ENCODE data around the gene PDE6B.
"Not testable (repeated sequence)": the region's sequence is repeated elsewhere in the genome, so short reads cannot be mapped to it uniquely, and the experiment has no call there.

The PDE6B gene

DNA sequence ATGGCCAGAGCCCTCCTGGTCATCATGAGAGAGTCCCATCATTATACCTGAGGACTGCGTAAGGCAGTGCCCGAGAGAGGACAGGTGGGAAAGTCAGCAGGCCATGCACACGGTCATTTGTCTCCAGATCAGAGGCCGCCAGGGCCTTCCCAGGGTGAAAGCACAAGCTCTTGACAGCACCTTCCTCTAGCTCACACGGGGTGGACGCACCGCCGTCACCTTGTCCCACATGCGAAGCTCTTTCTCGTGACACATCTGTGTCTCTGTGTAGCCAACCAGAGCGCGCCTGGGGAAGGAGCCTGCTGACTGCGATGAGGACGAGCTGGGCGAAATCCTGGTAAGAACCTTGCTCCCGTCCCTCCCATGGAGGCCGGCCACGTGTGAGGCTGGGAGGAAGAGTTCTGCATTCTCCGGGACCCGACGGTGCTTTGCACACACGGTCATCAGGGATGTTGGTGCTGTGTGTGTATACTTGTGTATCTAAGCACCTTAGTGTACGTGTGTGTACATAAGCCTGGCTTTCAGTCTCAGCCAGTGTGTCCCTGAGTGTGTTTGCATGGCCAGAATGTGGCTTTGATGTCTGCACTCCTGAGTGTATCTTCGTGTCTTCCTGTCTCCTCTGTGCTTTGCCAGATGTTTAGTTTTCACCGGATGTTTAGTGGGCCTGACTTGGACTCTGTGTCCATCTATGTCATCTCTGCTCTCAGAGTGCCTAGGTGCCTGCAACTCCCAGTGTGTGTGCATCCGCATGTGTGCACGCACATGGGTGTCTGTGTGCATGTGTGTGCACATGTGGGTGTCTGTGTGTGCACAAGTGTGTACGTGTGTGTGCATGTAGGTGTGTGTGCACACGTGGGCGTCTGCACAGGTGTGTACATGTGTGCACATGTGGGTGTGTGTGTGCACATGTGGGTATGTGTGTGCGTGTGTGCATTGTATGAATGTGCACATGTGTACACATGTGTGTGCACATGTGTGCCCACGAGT, 33.6 kb downstream of the PDE6B start:
- no peak for DNase-seq

DNA sequence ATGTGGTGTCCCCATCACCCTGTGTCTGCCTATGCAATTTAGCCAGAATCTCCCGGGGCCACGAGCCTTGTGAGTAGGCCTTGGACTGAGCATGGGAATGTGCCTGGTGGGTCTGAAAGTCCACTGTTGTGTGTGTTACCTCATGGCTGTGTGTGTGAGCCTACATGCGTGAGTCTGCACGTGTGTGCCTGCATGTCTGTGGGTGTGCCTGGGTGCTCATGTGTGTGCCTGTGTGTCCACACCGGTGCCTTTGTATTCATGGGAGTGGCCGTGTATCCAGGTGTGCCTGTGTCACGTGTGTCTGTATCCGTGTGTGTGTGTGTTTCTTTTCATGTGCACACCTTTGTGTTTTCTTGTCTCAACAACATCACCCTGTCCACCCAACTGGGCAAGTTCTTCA, 34.5 kb downstream of the PDE6B start:
- no peak for DNase-seq

DNA sequence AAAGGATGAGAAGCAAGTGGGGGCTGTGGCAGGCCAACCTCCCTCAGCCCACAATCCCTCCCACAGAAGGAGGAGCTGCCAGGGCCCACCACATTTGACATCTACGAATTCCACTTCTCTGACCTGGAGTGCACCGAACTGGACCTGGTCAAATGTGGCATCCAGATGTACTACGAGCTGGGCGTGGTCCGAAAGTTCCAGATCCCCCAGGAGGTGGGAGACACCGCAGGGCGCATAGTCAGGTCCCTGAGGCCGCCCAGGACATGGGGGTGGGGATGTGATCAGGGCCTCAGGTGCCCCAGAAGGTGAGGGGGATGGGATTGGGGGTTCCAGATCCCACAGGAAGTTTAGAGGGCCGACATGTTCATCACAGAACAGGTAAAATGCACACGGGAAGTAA, 35.0 kb downstream of the PDE6B start:
- no peak for DNase-seq

DNA sequence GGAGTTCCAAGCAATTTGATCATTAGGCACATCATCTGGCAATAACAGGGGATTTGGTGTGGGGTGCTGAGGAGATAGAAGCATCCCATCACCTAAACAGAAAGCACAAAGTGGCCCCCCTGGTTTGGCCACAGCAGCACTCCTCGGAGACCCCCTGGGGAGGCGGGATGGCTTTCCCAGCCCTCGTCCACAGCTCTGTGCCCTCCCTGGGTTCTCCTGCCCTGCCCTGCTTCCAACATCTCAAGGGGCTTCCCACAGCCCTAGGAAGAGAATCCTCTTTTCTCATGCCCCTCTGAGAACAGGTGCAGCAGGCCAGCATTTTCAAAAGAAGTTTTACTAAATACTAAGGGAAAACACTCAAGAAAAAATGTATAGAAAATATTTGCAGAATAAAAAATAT, 35.9 kb downstream of the PDE6B start:
- DNase-seq: no peak

DNA sequence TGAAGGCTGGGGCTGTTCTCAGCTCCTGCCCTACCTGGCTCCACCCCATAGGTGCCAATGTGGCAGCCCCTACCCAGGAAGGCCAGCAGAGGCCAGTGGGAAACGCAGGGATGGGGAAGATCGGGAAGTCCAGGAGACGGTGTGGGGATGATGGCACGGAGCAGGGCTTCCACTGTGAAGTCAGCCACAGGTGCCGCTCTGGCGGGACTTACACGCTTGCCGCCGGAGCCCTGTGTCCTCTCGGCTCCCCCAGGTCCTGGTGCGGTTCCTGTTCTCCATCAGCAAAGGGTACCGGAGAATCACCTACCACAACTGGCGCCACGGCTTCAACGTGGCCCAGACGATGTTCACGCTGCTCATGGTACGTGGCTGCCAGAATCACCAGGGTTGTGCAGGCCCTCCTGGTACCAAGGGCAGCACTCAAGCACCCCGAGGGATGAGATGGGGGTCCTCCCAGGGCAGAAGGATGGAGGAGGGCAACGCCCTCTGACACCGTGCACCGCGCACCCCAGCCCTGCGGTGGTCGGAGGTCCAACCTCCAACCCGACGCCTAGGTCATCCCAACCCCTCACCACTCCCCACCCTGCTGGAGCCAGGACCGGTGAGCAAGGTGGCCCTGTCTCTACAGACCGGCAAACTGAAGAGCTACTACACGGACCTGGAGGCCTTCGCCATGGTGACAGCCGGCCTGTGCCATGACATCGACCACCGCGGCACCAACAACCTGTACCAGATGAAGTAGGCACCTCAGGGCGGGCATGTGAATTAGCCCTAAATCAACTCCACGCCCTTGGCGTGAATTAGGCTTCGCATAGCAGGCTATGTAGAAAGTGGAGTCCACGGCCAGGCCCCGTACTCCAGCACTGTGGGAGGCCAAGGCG, 36.7 kb downstream of the PDE6B start:
- no peak for DNase-seq

DNA sequence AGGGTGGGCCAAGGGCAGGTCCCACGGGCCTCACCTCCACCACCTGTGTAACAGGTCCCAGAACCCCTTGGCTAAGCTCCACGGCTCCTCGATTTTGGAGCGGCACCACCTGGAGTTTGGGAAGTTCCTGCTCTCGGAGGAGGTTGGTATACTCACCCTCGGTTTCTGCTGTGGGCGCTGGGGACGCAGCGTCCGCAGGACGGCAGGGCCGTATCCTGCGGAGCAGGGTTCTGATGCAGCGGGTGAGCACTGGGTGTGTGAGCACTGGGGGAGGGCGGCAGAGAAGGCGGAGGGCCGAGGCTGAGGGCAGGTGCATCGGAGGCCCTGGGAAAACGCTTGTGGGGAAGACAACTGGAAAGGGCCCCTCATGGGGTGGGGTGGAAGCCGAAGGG, 37.7 kb downstream of the PDE6B start:
- no peak for DNase-seq

DNA sequence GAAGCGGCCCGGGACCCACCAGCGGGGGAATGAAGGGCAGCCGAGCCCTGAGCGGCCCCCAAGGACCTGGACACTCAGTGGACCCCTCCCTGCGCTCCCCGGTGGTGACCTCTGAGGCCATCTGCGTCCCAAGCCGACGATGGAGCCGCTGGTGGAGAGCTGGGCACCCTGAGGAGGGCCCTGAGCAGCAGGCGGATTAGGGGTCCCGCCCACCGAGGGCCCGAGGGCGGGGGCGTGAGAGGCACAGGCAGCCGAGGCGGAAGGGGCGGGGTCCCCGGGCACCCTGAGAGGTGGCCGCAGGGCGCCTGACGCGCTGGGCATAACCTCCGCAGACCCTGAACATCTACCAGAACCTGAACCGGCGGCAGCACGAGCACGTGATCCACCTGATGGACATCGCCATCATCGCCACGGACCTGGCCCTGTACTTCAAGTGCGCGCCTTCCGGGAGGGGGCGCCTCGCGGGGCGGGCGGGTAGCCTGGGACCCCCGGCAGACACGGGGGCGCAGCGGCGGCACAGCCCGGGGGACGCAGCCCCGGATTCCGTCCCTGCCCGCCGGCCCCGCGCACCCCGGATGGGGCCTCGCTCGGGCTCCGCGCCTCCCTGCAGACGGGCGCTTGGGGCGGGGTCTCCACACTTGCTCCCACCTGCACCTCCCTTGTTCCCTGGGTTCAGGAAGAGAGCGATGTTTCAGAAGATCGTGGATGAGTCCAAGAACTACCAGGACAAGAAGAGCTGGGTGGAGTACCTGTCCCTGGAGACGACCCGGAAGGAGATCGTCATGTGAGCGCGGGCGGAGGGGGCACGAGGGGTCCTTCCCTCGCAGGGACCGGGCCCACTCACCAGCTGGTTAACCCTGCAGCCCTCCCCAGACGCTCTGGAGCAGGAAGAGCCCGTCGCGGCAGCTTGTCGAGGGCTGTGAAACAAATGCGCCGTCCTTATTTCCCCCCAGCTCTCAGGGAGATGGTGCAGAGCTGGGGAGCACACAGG, 38.4 kb downstream of the PDE6B start:
- DNase-seq: peak; percentile 80

DNA sequence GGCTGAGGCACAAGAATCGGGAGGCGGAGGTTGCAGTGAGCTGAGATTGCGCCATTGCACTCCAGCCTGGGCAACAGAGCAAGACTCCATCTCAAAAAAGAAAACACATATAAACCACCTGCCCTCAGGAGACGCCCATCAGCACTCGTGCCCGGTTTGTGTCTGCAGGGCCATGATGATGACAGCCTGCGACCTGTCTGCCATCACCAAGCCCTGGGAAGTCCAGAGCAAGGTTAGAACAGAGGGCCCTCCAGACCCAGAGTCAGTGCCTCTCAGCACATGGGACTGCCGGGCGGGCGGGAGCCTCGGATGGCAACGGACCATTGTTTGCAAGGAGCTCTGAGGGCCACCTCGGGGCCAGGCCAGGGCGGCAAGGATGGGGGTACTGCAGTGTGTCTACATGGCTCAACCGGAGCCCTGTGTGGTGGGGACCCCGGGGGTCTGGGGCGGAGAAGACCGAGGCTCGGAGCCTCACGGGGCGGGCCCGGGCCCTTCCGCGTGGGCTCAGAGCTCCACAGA, 39.4 kb downstream of the PDE6B start:
- no peak for DNase-seq

DNA sequence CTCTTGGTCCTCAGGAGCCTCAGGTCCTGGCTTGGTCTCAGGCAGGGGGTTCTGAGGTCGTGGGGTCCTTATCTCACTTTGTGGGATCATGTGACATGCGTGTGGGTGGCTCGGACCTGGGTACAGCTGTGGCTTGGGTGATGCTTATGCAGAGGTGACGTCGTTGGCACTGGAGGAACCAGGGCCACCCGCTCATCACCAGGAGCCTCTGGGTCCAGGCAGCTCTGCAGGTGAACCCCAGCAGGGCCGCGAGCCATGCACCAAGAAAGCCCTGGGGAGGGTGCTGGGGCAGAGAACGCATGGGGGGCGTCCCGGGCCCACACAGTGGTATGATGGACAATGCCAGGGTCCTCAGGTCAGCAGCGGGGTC, 40.0 kb downstream of the PDE6B start:
- DNase-seq: no peak

DNA sequence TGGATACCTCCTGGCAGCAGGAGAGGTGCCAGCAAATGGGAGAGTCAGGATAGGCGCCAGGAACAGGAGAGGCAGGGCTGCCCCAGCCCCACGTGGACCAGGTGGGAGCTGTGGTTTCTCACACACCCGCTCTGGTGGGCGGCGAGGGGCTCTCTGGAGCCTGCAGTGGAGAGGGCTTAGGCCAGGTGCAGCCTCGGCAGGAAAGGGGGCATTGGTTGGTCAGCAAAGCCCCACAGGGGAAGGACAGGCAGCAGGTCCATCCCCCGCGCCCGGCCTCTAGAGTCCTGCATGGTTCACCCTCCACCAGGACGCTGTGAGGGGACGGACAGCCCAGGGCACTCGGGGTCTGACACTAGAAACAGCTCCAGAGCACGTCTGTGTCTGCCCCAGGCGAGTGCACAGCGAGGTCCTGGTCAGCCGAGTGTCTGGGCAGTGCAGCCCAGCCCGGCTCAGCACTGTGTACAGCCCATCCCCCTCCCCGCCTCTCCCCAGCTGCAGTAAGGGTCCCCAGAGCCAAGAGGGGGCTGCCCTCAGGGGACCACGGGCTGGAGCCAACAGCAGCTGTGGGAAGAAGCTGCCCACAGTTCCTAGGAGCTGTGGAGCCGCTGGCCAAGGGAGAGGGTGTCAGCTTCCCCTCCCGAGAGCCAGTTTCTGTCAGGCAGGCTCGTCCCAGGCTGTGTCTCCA, 40.5 kb downstream of the PDE6B start:
- no peak for DNase-seq

DNA sequence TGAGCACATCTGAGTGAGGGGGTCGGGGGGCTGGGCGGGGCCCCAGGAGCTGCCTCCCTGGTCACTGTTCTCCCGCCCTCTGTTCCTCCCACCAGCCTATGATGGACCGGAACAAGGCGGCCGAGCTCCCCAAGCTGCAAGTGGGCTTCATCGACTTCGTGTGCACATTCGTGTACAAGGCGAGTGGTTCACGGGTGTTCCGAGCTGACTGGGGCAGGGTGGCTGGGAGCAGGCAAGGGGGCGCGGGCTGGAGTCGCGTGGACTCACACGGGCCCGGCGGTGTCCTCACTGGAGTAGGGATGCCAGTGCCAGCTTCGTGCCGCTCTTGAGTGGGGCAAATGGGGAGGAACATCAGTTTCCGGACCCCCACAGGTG, 41.0 kb downstream of the PDE6B start:
- DNase-seq: no peak

DNA sequence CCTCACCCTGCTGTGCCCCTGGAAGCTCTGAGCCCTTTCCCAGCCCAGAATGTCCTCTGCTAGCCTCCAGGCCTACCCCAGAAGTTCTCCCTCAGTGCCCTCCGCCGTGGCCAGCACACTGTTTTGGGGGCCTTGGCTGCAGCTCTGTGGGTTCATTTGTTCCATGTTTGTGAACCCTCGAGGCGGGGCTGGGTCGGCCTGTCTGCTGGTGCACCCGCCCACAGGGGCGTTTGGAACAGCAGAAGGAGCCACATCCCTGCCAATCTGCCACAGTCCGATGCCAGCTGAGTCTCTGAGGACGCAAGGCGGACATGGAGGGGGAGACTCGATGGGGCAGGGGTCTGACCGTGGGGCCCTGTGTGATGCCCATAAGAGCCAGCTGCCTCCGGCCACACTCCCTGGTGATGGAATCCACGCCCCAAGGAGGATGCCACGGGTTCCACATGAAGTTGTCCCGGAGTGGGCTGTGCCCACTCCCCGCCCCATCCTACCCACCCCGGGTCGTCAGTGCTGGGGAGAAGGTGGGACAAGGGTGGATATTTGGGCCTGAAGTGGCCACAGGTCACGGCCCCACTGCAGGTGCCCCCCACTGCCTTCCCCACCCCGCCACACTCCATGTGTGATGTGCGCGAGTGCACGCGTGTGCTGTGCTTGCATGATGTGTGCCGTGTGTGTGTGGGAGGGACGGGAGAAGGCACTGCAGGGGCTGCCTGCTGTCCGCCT, 41.6 kb downstream of the PDE6B start:
- no peak for DNase-seq

DNA sequence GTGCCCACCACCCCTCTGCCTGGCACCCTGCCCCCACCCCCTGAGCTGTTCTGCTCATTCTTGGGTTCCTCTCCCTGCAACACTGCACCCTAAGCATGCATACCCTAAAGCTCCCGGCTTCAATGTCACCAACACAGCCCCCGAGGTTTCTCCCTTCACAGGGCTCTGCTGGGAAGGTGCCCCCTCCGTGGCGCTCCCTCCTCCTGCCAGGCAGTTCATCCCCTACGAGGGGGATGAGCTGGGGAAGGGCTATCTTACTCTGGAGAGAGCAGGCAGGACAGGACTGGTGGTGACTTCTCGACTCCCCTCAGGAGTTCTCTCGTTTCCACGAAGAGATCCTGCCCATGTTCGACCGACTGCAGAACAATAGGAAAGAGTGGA, 42.2 kb downstream of the PDE6B start:
- no peak for DNase-seq

DNA sequence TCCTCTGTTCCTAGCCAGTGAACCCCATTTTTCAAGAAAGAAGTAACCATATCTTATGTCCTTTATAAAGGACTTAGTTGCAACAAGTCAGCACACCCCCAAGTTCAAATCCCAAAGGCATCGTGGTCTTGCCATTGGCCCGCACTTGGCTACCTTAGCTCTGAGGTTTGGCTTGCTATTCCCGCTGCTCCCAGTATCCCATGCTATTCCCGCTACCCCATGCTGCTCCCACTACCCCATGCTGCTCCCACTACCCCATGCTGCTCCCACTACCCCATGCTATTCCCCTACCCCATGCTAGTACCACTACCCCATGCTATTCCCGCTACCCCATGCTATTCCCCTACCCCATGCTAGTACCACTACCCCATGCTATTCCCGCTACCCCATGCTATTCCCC, 42.8 kb downstream of the PDE6B start:
- not testable (repeated sequence) for DNase-seq

DNA sequence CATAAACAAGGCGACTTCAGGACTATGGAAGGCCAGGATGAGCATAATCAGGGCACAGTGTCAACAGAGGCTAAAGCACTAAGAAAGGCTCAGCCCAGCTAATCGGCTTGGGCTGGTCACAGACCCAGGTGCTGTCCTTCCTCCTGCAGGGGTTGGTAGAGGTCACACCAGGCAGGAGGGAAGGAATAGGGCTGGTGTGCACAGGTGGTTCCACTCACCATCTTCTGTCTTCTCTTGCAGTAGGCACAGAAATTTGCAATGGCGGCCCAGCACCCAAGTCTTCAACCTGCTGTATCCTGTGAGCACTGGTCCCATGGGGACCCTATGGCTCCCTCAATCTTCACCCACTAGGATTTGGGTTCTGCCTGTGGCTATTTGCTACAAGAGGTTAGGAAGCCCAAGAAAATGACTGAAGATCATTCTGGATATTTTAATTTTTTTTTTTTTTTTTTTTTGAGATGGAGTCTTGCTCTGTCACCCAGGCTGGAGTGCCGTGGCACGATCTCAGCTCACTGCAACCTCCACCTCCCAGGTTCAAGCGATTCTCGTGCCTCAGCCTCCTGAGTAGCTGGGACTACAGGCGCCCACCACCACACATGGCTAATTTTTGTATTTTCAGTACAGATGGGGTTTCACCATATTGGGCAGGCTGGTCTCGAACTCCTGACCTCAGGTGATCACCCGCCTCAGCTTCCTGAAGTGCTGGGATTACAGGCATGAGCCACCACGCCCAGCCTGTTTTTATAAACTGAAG, 44.6 kb downstream of the PDE6B start:
- DNase-seq: not testable (repeated sequence)

DNA sequence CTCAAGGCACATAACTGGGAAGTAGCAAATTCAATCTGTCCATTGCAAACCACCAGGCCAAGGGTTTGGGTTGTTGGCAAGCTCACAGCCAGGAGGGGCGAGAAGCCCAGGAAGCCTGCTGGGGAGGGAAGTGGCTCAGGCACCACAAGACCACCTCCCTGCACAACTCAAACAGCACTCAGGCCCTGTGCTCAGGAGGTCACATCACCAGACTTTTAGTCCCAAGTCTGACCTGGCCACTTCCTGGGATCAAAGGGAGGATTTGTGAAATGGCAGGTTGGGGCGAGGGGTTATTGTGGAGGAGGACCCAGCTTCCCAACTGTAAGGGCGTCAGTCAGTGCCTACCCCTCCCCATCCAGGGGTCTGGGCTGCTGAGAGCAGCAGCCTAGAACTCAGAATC, 46.4 kb downstream of the PDE6B start:
- no peak for DNase-seq

DNA sequence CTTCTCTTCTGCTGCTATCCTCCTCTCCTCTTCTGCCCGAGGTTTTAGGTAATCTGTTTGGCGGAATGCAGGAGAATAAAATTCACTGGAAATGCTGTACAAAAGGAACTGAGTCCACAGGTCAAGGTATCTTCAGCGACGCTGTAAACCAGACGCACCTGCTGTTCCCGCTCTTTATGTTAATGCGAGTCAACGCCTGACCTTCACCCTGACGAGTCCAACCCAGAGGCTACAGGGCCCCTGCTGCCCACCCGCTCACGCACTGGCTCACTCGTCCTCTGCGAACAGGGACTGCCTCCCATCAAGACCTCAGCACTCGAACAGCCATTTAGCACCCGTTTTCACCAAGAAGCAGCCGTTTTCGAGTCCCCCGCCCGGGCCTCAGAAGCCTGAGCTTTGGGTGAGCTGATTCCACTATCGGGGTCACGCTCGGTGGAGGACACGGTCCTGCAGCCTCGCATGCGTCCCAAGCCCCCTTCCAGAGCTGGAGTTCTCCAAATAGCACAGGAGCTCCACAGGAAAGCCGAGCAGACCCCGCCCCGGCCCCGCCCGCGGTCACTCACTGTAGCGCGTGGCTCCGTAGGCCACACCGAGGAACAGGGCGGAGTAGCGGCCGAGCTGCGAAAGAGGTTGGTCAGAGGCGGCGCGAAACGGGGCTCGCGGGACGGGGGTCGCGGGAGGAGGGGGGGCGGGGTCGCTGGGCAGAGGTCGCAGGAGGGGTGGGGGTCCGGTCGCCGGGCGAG, 48.1 kb downstream of the PDE6B start:
- no peak for DNase-seq

DNA sequence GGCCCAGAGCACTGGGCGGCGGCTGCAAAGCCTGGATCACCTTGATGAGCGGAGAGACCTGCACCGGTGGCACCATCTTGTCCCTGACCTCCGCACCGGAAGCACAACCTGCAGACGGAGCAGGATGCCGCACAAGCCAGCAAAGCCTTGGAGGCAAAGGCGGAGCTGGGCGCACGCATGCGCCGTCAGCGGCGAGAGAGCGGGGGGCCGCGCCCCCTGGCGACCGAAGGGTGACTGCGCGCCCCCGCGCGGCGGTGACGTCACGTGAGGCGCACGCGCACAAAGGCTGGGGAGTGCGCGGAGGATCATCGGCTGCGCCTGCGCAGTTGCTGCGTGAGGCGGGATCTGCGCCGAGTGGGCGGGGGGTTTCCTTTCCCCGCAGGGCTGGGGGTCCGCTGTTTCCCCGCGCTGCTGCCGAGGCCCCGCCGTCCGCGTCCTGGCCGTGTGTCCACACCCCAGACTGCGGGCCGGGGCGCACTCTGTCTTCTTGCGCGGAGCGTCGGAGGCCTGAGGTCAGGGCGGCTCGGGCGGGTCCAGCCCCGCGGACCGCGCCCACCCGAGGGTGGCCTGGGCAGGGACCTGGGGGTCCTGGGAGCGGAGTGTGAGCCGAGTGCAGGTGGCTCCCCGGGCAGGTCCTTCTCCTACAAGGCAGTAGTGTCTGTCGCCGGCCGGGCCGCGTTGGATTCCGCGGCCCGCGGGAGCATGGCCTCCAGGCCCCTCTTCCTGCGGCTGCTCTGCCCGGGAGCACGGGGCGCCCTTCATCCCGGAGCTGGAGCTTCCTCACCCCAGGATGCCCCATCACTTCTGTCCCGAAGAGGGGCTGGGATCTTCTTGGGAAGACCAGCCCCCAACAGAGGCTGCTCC, 49.0 kb downstream of the PDE6B start, which contains the start of the genes ATP5ME and MYL5:
Gene ATP5ME (minus strand): TSS at position 105 of the 864 bp plus-strand sequence. CDS start 29 bp downstream, at position 76.
Gene MYL5 (plus strand): TSS at position 371 of the 864 bp plus-strand sequence. CDS start 3,485 bp downstream, outside the sequence.
- DNase-seq: peak; percentile 97

Measured in CD4-positive, alpha-beta T cell treated with Interleukin-21 for 1 hour (primary cell).